ENCODE data around the gene FEZ2.

The FEZ2 gene

GRCh38 chr2:36561237-36561944 is 36.6 kb downstream of the FEZ2 start:
- peak; percentile 80 for FAIRE-seq
- TF ChIP-seq POLR2A (IDR thresholded peaks at IDR 0.05; ENCODE audit: low read depth, low read length) = no peak
- peak; percentile 30 for DNase-seq (ENCODE audit: insufficient read length, low spot score)

- DNase-seq (ENCODE audit: insufficient read length, low spot score) (no peak), FAIRE-seq (no peak)
- TF ChIP-seq POLR2A (IDR thresholded peaks at IDR 0.05; ENCODE audit: low read depth, low read length) = no peak
These were observed 37.2 kb downstream of the FEZ2 start for GRCh38 chr2:36560726-36561125.

GRCh38 chr2:36559221-36559942 is 38.6 kb downstream of the FEZ2 start:
- no peak for TF ChIP-seq POLR2A (IDR thresholded peaks at IDR 0.05; ENCODE audit: low read depth, low read length)
- FAIRE-seq (peak; percentile 38), DNase-seq (ENCODE audit: insufficient read length, low spot score) (no peak)

- DNase-seq (ENCODE audit: insufficient read length, low spot score) = no peak
- no peak for TF ChIP-seq POLR2A (IDR thresholded peaks at IDR 0.05; ENCODE audit: low read depth, low read length)
- FAIRE-seq = peak; percentile 15
These were observed 41.1 kb downstream of the FEZ2 start for GRCh38 chr2:36556842-36557241.

GRCh38 chr2:36555789-36556188 is 42.2 kb downstream of the FEZ2 start:
- no peak for TF ChIP-seq POLR2A (IDR thresholded peaks at IDR 0.05; ENCODE audit: low read depth, low read length)
- FAIRE-seq = no peak
- no peak for DNase-seq (ENCODE audit: insufficient read length, low spot score)

- FAIRE-seq = no peak
These were observed 43.4 kb downstream of the FEZ2 start for GRCh38 chr2:36554531-36554930.

GRCh38 chr2:36553683-36554082 is 44.3 kb downstream of the FEZ2 start:
- TF ChIP-seq POLR2A (IDR thresholded peaks at IDR 0.05; ENCODE audit: low read depth, low read length) = no peak
- FAIRE-seq (no peak), DNase-seq (ENCODE audit: insufficient read length, low spot score) (no peak)

More at GRCh38 chr2:36554531-36554930, 43.4 kb downstream of the FEZ2 start:
- TF ChIP-seq POLR2A (IDR thresholded peaks at IDR 0.05; ENCODE audit: low read depth, low read length) = no peak
- no peak for DNase-seq (ENCODE audit: insufficient read length, low spot score)

GRCh38 chr2:36550006-36550405 is 48.0 kb downstream of the FEZ2 start:
- FAIRE-seq (no peak), DNase-seq (ENCODE audit: insufficient read length, low spot score) (no peak)
- no peak for TF ChIP-seq POLR2A (IDR thresholded peaks at IDR 0.05; ENCODE audit: low read depth, low read length)

- FAIRE-seq (peak; percentile 38), DNase-seq (ENCODE audit: insufficient read length, low spot score) (no peak)
- no peak for TF ChIP-seq POLR2A (IDR thresholded peaks at IDR 0.05; ENCODE audit: low read depth, low read length)
These were observed 48.8 kb downstream of the FEZ2 start for GRCh38 chr2:36549165-36549574.

GRCh38 chr2:36547906-36548305 is 50.1 kb downstream of the FEZ2 start:
- TF ChIP-seq POLR2A (IDR thresholded peaks at IDR 0.05; ENCODE audit: low read depth, low read length) = no peak
- FAIRE-seq = peak; percentile 53
- DNase-seq (ENCODE audit: insufficient read length, low spot score) = no peak

- FAIRE-seq (no peak), DNase-seq (ENCODE audit: insufficient read length, low spot score) (no peak)
- no peak for TF ChIP-seq POLR2A (IDR thresholded peaks at IDR 0.05; ENCODE audit: low read depth, low read length)
These were observed 52.0 kb downstream of the FEZ2 start for GRCh38 chr2:36545871-36546416.

GRCh38 chr2:36544638-36545338 is 53.2 kb downstream of the FEZ2 start:
- TF ChIP-seq POLR2A (IDR thresholded peaks at IDR 0.05; ENCODE audit: low read depth, low read length) = no peak
- DNase-seq (ENCODE audit: insufficient read length, low spot score) = no peak
- FAIRE-seq = no peak

GRCh38 chr2:36541891-36542595 is 55.9 kb downstream of the FEZ2 start:
- FAIRE-seq (no peak), DNase-seq (ENCODE audit: insufficient read length, low spot score) (no peak)
- no peak for TF ChIP-seq POLR2A (IDR thresholded peaks at IDR 0.05; ENCODE audit: low read depth, low read length)

Measured in H54 (cell line).